Mesenchymal stem cell (in vitro differentiated cells and primary cell): ENCODE results near the gene EN2.

Experiments used
- DNase-seq: peaks from one replicate; pipeline ENCODE4 v3.0.0-alpha.2; 2013
- H2AFZ ChIP-seq: one replicate; pipeline ENCODE4 v1.6.1; 2013; ENCODE audit warnings: low read depth, mild to moderate bottlenecking, control low read depth, inconsistent platforms, low read length, moderate library complexity
- H2AK5ac ChIP-seq: 2 replicates; pipeline ENCODE4 v1.6.1; 2013; ENCODE audit warnings: low read length, moderate library complexity, mild to moderate bottlenecking, inconsistent platforms; ENCODE audit not compliant: severe bottlenecking
- H2BK120ac ChIP-seq: one replicate; pipeline ENCODE4 v1.6.1; 2013; ENCODE audit warnings: low read depth, mild to moderate bottlenecking, inconsistent platforms, low read length, moderate library complexity
- H2BK12ac ChIP-seq, 2 experiments: one replicate each; pipeline ENCODE4 v1.6.1; 2013; ENCODE audit warnings: inconsistent platforms in 2 of 2, low read length in 2 of 2, mild to moderate bottlenecking in 2 of 2, moderate library complexity in 2 of 2, control low read depth in 1 of 2
- H2BK15ac ChIP-seq: one replicate; pipeline ENCODE4 v1.6.1; 2013; ENCODE audit warnings: mild to moderate bottlenecking, low read depth, inconsistent platforms; ENCODE audit not compliant: poor library complexity, severe bottlenecking
- H2BK5ac ChIP-seq: 2 replicates; pipeline ENCODE4 v1.6.1; 2013; ENCODE audit warnings: low read depth, mild to moderate bottlenecking, low read length, control low read depth, inconsistent platforms; ENCODE audit not compliant: poor library complexity, severe bottlenecking
- H3K14ac ChIP-seq, 2 experiments: one replicate each; pipeline ENCODE4 v1.6.1; 2013; ENCODE audit warnings: inconsistent platforms in 2 of 2, low read length in 2 of 2, control low read depth in 1 of 2, mild to moderate bottlenecking in 1 of 2, moderate library complexity in 1 of 2
- H3K18ac ChIP-seq, 2 experiments: one replicate each; pipeline ENCODE4 v1.6.1; 2013; ENCODE audit warnings: inconsistent platforms in 2 of 2, low read length in 2 of 2, control low read depth in 1 of 2, low read depth in 1 of 2, mild to moderate bottlenecking in 1 of 2
- H3K23ac ChIP-seq, 2 experiments: one replicate each; pipeline ENCODE4 v1.6.1; 2013; ENCODE audit warnings: inconsistent platforms in 2 of 2, low read length in 2 of 2, mild to moderate bottlenecking in 2 of 2, moderate library complexity in 2 of 2, control low read depth in 1 of 2
- H3K27ac ChIP-seq: 2 replicates; pipeline ENCODE4 v1.5.1; 2013; ENCODE audit warnings: mild to moderate bottlenecking, moderate library complexity, low read length, control low read depth, inconsistent platforms; ENCODE audit not compliant: poor library complexity, severe bottlenecking
- H3K27me3 ChIP-seq, 2 experiments: 2 replicates each; pipeline versions ENCODE4 v1.6.1 to v1.7.0; 2013; ENCODE audit warnings: low read length in 2 of 2, mild to moderate bottlenecking in 2 of 2, moderate library complexity in 2 of 2, control low read depth in 1 of 2, inconsistent platforms in 1 of 2; ENCODE audit not compliant: control insufficient read depth in 1 of 2, insufficient read depth in 1 of 2
- H3K36me3 ChIP-seq, 2 experiments: 2 replicates each; pipeline versions ENCODE4 v1.6.1 to v1.7.0; 2013; ENCODE audit warnings: low read length in 2 of 2, control low read depth in 1 of 2, inconsistent platforms in 1 of 2, low read depth in 1 of 2, mild to moderate bottlenecking in 1 of 2; ENCODE audit not compliant: insufficient read depth in 2 of 2, control insufficient read depth in 1 of 2
- H3K4ac ChIP-seq, 2 experiments: one replicate each; pipeline ENCODE4 v1.6.1; 2013; ENCODE audit warnings: inconsistent platforms in 2 of 2, low read length in 2 of 2, mild to moderate bottlenecking in 2 of 2, moderate library complexity in 2 of 2, control low read depth in 1 of 2, low read depth in 1 of 2
- H3K4me1 ChIP-seq: 2 replicates; pipeline ENCODE4 v1.6.1; 2013; ENCODE audit warnings: low read depth, low read length, control low read depth; ENCODE audit not compliant: control insufficient read depth, insufficient read depth
- H3K4me2 ChIP-seq: 2 replicates; pipeline ENCODE4 v1.6.1; 2013; ENCODE audit warnings: low read length, mild to moderate bottlenecking, inconsistent platforms; ENCODE audit not compliant: poor library complexity, severe bottlenecking
- H3K4me3 ChIP-seq, 2 experiments: 2 replicates each; pipeline versions ENCODE4 v1.5.1 to v1.7.0; 2013; ENCODE audit warnings: low read length in 2 of 2, mild to moderate bottlenecking in 2 of 2, control low read depth in 1 of 2, low read depth in 1 of 2; ENCODE audit not compliant: insufficient read depth in 1 of 2
- H3K79me1 ChIP-seq: replicated peaks from 2 replicates; pipeline ENCODE4 v1.6.1; 2013; ENCODE audit warnings: mild to moderate bottlenecking, control low read depth, low read length, inconsistent platforms; ENCODE audit not compliant: poor library complexity, severe bottlenecking
- H3K9ac ChIP-seq: 2 replicates; pipeline ENCODE4 v1.7.0; 2013; ENCODE audit warnings: mild to moderate bottlenecking, low read length, moderate library complexity
- H3K9me3 ChIP-seq: 2 replicates; pipeline ENCODE4 v1.7.0; 2013; ENCODE audit warnings: mild to moderate bottlenecking, low read length; ENCODE audit not compliant: control insufficient read depth
- H4K8ac ChIP-seq: one replicate; pipeline ENCODE4 v1.6.1; 2013; ENCODE audit warnings: inconsistent platforms, mild to moderate bottlenecking, low read length, moderate library complexity
- H4K91ac ChIP-seq: one replicate; pipeline ENCODE4 v1.6.1; 2013; ENCODE audit warnings: mild to moderate bottlenecking, low read length, inconsistent platforms
- WGBS: methylation state at CpG from one replicate; pipeline ENCODE4 v1.1.7; 2013; ENCODE audit warnings: mixed read lengths; 5-methylcytosine and 5-hydroxymethylcytosine counted together

EN2 gene

GRCh38 chr7:155510975-155511701, 53.2 kb downstream of the EN2 start:
- H3K4me1 ChIP-seq: peaks cover 11% of the 10 kb centered on the region
- H3K4me3 ChIP-seq: no peak overlapping the region
- 6% methylated on average over 4 of the region's 6 CpGs for WGBS
- H2AK5ac ChIP-seq: no peak overlapping the region
- no peak overlapping the region for H2AFZ ChIP-seq
- H3K27me3 ChIP-seq: peaks cover 77 to 92% of the 10 kb centered on the region in 2 experiments
- H3K27ac ChIP-seq: no peak overlapping the region
- H2BK5ac ChIP-seq: no peak overlapping the region
- H3K79me1 ChIP-seq: no peaks in the 10 kb centered on the region
- no peak overlapping the region for H4K8ac ChIP-seq
- H3K36me3 ChIP-seq: no peaks in the 10 kb centered on the region
- no peak overlapping the region for H3K9ac ChIP-seq
- H3K9me3 ChIP-seq: no peaks in the 10 kb centered on the region
- no peak for DNase-seq
- no peak overlapping the region for H2BK120ac ChIP-seq
- H4K91ac ChIP-seq: no peak overlapping the region
- no peak overlapping the region for H3K4ac ChIP-seq
- H3K18ac ChIP-seq: no peak overlapping the region
- H3K4me2 ChIP-seq: no peak overlapping the region
- H3K23ac ChIP-seq: no peak overlapping the region
- no peak overlapping the region for H3K14ac ChIP-seq
- H2BK15ac ChIP-seq: no peak overlapping the region
- H2BK12ac ChIP-seq: no peak overlapping the region

GRCh38 chr7:155511702-155511996, 53.7 kb downstream of the EN2 start:
- Histone ChIP-seq H2BK120ac (no peak overlapping the region), H3K27me3 (peaks cover 77 to 92% of the 10 kb centered on the region in 2 experiments), H3K9ac (no peak overlapping the region), H3K27ac (no peak overlapping the region), H2AK5ac (no peak overlapping the region), H2BK12ac (no peak overlapping the region), H3K9me3 (no peaks in the 10 kb centered on the region), H4K8ac (no peak overlapping the region), H3K4ac (no peak overlapping the region), H2AFZ (no peak overlapping the region), H3K79me1 (no peaks in the 10 kb centered on the region), H2BK5ac (no peak overlapping the region), H3K4me3 (no peak overlapping the region), H3K4me1 (peaks cover 11% of the 10 kb centered on the region), H3K4me2 (no peak overlapping the region), H3K18ac (no peak overlapping the region), H3K23ac (no peak overlapping the region), H3K36me3 (no peaks in the 10 kb centered on the region), H2BK15ac (no peak overlapping the region), H4K91ac (no peak overlapping the region), H3K14ac (no peak overlapping the region)
- WGBS: 17% methylated on average over 3 of the region's 5 CpGs
- DNase-seq: no peak

GRCh38 chr7:155512246-155512887, 54.4 kb downstream of the EN2 start:
- Histone ChIP-seq H3K27ac (no peak overlapping the region), H3K9me3 (no peaks in the 10 kb centered on the region), H3K4me2 (no peak overlapping the region), H4K8ac (no peak overlapping the region), H3K23ac (no peak overlapping the region), H3K36me3 (no peaks in the 10 kb centered on the region), H3K18ac (no peak overlapping the region), H2BK12ac (no peak overlapping the region), H2BK5ac (no peak overlapping the region), H4K91ac (no peak overlapping the region), H2AK5ac (no peak overlapping the region), H3K14ac (no peak overlapping the region), H2BK15ac (no peak overlapping the region), H3K79me1 (no peaks in the 10 kb centered on the region), H3K4ac (no peak overlapping the region), H3K9ac (no peak overlapping the region), H3K4me1 (peaks cover 9% of the 10 kb centered on the region), H2AFZ (no peak overlapping the region), H3K4me3 (no peak overlapping the region), H3K27me3 (peaks cover 77 to 91% of the 10 kb centered on the region in 2 experiments), H2BK120ac (no peak overlapping the region)
- no CpG with 5 or more reads among the region's 4 CpGs for WGBS
- DNase-seq: no peak

- H3K23ac ChIP-seq: no peak overlapping the region
- H3K18ac ChIP-seq: no peak overlapping the region
- 81% methylated on average over 6 of the region's 13 CpGs for WGBS
- H4K91ac ChIP-seq: no peak overlapping the region
- H3K27me3 ChIP-seq: peaks cover 78 to 85% of the 10 kb centered on the region in 2 experiments
- no peak overlapping the region for H2BK5ac ChIP-seq
- no peak overlapping the region for H3K4ac ChIP-seq
- no peak overlapping the region for H3K4me3 ChIP-seq
- no peak overlapping the region for H2AFZ ChIP-seq
- H2BK120ac ChIP-seq: no peak overlapping the region
- no peak overlapping the region for H3K9ac ChIP-seq
- H2BK15ac ChIP-seq: no peak overlapping the region
- H3K79me1 ChIP-seq: no peaks in the 10 kb centered on the region
- H2AK5ac ChIP-seq: no peak overlapping the region
- H3K36me3 ChIP-seq: no peaks in the 10 kb centered on the region
- peaks cover 9% of the 10 kb centered on the region for H3K4me1 ChIP-seq
- no peaks in the 10 kb centered on the region for H3K9me3 ChIP-seq
- H2BK12ac ChIP-seq: no peak overlapping the region
- H3K4me2 ChIP-seq: no peak overlapping the region
- no peak overlapping the region for H3K14ac ChIP-seq
- DNase-seq: no peak
- no peak overlapping the region for H3K27ac ChIP-seq
- no peak overlapping the region for H4K8ac ChIP-seq
These were observed 55.8 kb downstream of the EN2 start for GRCh38 chr7:155513543-155514285.
